Right atrium auricular region (tissue), 2 donors: Measurements from ENCODE around the gene APOD. TPM values are rescaled to one million over a fixed set of nuclear protein-coding genes. Genes with fewer than 3 reads are reported as not detected.

Experiments used
- DNase-seq: peaks from one replicate; pipeline ENCODE4 v3.0.0-alpha.2; 2019; ENCODE audit warnings: low spot score
- H3K27ac ChIP-seq, 2 donors: fragments of 200-600 bp; sonication (generic); 1 replicate in 1 of 2; 2 replicates in 1 of 2; pipeline ENCODE4 v1.5.1; 2016 to 2019
- H3K27me3 ChIP-seq, 2 donors: fragments of 200-600 bp; sonication (generic); one replicate each; pipeline versions ENCODE4 v1.5.1 to v1.6.0; 2017 to 2019
- H3K36me3 ChIP-seq: fragments of 200-600 bp; sonication (generic); one replicate; pipeline ENCODE4 v1.5.1; 2016
- H3K4me1 ChIP-seq, 2 donors: fragments of 200-600 bp; sonication (generic); one replicate each; pipeline versions ENCODE4 v1.5.1 to v1.6.0; 2017 to 2019
- H3K4me3 ChIP-seq, 2 donors: fragments of 200-600 bp; sonication (generic); 1 replicate in 1 of 2; 2 replicates in 1 of 2; pipeline ENCODE4 v1.5.1; 2017 to 2019; ENCODE audit warnings: mild to moderate bottlenecking in 1 of 2, moderate library complexity in 1 of 2
- H3K9me3 ChIP-seq, 2 donors: fragments of 200-600 bp; sonication (generic); one replicate each; pipeline ENCODE4 v1.5.1; 2019
- total RNA-seq, 2 donors: library from RNA; depleted of rRNA; stranded (reverse); fragments of >200 nt; gene quantifications; one replicate each; pipeline ENCODE4 v1.1.0, GENCODE V29; 2016
- TF ChIP-seq, protein P1 (sequence below), 2 donors: fragments of 200-600 bp; sonication (generic); IDR thresholded peaks; one replicate each; pipeline ENCODE4 v1.5.1; 2019; ENCODE audit warnings: antibody characterized with exemption in 2 of 2

The APOD gene
- total RNA-seq, 2 donors from 2014 or later, result 79.6 to 93.2 TPM

DNA sequence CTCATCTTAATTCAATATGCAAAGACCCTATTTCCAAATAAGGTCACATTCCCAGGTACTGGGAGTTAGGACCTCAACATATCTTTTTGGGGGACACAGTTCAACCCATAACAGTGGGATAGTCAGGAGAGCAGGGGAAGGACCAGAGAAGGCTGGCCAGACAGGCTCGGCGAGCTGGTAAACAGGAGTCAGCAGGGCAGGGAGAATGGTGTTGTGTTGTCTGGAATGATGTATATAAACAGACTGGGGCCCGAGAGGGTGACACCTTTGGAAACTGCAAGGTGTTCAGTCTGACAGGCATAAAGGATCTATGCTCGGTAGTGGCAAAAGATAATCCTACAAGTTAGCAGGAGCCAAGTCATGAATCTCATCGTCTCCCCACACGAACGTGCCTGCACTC is 30.5 kb downstream of the APOD start:
- no peaks in the 10 kb centered on the region for H3K27me3 ChIP-seq
- no peaks in the 10 kb centered on the region for H3K9me3 ChIP-seq
- DNase-seq, result no peak
- TF ChIP-seq, protein P1, sequence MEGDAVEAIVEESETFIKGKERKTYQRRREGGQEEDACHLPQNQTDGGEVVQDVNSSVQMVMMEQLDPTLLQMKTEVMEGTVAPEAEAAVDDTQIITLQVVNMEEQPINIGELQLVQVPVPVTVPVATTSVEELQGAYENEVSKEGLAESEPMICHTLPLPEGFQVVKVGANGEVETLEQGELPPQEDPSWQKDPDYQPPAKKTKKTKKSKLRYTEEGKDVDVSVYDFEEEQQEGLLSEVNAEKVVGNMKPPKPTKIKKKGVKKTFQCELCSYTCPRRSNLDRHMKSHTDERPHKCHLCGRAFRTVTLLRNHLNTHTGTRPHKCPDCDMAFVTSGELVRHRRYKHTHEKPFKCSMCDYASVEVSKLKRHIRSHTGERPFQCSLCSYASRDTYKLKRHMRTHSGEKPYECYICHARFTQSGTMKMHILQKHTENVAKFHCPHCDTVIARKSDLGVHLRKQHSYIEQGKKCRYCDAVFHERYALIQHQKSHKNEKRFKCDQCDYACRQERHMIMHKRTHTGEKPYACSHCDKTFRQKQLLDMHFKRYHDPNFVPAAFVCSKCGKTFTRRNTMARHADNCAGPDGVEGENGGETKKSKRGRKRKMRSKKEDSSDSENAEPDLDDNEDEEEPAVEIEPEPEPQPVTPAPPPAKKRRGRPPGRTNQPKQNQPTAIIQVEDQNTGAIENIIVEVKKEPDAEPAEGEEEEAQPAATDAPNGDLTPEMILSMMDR (IDR thresholded peaks at IDR 0.05), result no peak
- peaks cover 0 to 5% of the 10 kb centered on the region in 2 donors for H3K4me1 ChIP-seq
- no peaks in the 10 kb centered on the region for H3K36me3 ChIP-seq
- H3K27ac ChIP-seq, result no peak overlapping the region
- H3K4me3 ChIP-seq, result no peak overlapping the region

DNA sequence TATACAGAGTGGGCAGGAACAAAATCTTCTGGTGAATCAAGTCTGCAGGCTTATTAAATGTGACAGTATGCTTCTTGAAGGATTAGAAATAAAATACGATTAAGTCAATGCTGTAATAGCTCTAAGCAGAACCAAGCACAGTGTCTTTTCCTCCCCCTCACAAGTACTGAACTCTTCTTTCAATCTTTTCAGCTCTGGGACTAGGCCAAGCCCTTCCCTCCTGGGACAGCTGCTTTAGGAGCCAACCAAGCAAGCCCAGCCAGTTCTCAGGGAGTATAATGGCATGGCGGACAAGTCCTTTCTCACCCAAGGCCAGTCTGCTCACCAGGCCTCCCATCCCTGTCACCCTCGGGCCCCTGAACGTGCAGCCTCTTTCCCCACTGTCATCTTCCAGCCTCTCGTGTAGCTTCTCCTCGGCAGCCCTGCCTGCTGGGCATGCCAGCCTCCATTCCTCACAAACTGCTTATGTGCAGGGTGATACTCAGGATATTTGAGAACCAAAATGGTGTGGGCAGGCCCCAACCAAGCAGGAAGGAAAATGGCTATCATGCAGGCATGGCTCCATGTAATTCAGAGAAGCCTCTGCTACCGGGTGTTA is 32.3 kb downstream of the APOD start:
- H3K27me3 ChIP-seq, result no peaks in the 10 kb centered on the region
- no peaks in the 10 kb centered on the region for H3K9me3 ChIP-seq
- peaks cover 0 to 5% of the 10 kb centered on the region in 2 donors for H3K4me1 ChIP-seq
- H3K4me3 ChIP-seq, result no peak overlapping the region
- no peak overlapping the region for H3K27ac ChIP-seq
- no peaks in the 10 kb centered on the region for H3K36me3 ChIP-seq
- TF ChIP-seq, protein P1 (IDR thresholded peaks at IDR 0.05), result no peak
- no peak for DNase-seq

DNA sequence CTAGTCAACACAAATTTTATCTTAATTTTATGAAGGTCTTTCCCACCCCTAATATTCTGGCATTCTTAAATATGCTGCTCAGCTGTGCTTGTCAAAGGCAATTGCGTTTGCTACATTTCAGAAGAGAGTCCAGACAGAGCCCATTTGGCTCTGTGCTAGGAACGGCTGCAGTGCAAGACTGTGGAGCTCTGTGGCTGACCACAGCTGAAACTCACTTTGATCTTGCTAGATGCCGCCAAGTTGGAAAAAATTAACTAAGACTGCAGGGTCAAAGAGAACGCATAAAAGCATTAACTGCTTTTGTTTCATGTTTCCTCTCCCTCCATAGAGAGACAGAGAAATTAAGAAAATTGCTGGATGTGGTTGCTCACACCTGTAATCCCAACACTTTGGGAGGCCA is 33.0 kb downstream of the APOD start:
- TF ChIP-seq, protein P1 (IDR thresholded peaks at IDR 0.05), result no peak
- Histone ChIP-seq H3K4me3 (no peak overlapping the region), H3K4me1 (peaks cover 0 to 12% of the 10 kb centered on the region in 2 donors), H3K9me3 (no peaks in the 10 kb centered on the region), H3K27ac (no peak overlapping the region), H3K36me3 (no peaks in the 10 kb centered on the region), H3K27me3 (no peaks in the 10 kb centered on the region)
- DNase-seq, result no peak

DNA sequence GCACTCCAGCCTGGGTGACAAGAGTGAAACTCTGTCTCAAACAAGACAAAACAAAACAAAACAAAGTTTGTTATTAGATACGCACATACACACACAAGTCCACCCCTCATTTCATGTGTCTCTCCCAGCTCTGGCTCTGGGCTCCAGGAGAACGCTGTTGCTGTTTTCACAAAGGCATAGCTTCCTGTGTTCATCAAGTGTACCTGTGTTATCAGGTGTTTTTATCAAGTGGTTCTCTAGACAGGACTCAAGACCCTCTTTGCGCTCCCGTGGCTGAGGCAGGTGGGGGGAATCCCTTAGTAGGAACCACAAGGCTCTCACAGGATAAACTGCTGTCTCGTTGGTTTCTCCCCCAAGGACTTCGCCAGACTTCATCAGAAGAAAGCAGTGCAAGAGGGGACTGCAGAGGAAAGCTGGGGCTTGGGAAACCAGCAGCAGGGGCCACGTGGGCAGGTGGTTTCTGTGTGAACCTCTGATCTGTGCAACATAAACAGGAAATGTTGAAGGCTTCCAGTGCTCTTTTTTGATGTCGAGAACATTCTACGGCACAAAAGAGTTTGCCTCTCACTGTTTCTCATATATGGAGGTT is 33.7 kb downstream of the APOD start:
- Histone ChIP-seq H3K36me3 (no peaks in the 10 kb centered on the region), H3K9me3 (no peaks in the 10 kb centered on the region), H3K4me3 (no peak overlapping the region), H3K4me1 (peaks cover 2 to 16% of the 10 kb centered on the region in 2 donors), H3K27ac (no peak overlapping the region), H3K27me3 (no peaks in the 10 kb centered on the region)
- DNase-seq, result no peak
- TF ChIP-seq, protein P1 (IDR thresholded peaks at IDR 0.05), result no peak

DNA sequence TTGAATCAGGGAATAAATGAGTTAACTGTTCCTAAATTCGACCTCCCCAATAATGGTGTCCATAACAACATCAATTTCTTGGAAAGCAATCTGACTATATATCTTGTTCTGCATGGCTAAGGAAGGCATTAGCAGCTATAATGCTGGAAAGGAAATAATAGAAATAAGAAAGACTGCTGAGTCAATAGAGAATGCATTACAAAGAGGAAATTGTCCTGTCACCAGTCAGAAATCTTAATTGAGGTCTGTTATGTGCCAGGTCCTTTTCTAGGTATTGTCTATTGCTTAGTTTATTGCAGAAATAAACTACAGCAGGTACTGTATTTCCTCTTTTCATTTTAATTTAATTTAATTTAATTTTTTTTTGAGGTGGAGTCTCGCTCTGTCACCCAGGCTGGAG is 34.8 kb downstream of the APOD start:
- H3K4me3 ChIP-seq, result no peak overlapping the region
- H3K4me1 ChIP-seq, result peaks cover 4 to 26% of the 10 kb centered on the region in 2 donors
- H3K27me3 ChIP-seq, result no peaks in the 10 kb centered on the region
- no peaks in the 10 kb centered on the region for H3K36me3 ChIP-seq
- DNase-seq, result no peak
- TF ChIP-seq, protein P1 (IDR thresholded peaks at IDR 0.05), result no peak
- H3K9me3 ChIP-seq, result no peaks in the 10 kb centered on the region
- H3K27ac ChIP-seq, result no peak overlapping the region

DNA sequence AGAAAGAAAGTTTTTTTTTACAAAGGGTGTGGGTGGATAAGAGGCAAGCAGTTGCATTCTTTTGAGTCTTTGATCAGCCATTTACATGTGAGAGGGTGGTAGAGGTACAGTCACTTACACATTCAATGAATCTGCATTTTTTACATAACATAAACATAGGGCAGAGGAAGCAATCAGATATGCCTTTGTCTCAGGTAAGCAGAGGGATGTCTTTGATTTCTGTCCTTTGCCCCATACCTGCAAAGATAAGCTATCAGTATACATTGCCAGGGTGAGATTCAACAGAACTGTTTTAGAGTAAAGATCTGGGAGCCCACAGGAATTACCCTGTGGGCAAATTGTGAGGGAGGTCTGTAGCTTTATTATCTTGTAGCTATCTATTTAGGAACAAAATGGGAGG is 35.2 kb downstream of the APOD start:
- Histone ChIP-seq H3K4me1 (peaks cover 4 to 31% of the 10 kb centered on the region in 2 donors), H3K9me3 (no peaks in the 10 kb centered on the region), H3K27me3 (no peaks in the 10 kb centered on the region), H3K27ac (no peak overlapping the region), H3K36me3 (no peaks in the 10 kb centered on the region), H3K4me3 (no peak overlapping the region)
- DNase-seq, result no peak
- TF ChIP-seq, protein P1 (IDR thresholded peaks at IDR 0.05), result no peak
